Mucosa of descending colon (tissue), 3 donors: ENCODE results near the gene DDIT4. TPM values are rescaled to one million over a fixed set of nuclear protein-coding genes. Genes with fewer than 3 reads are reported as not detected.

Experiments used
- ATAC-seq: fragments of 200-7000 bp; cut with Tn5 transposase; one replicate; pipeline ENCODE4 v1.9.1; 2020; ENCODE audit warnings: mild to moderate bottlenecking, moderate library complexity
- DNase-seq, 3 donors: peaks; one replicate each; pipeline ENCODE4 v3.0.0-alpha.2; 2020
- H3K36me3 ChIP-seq: fragments of 200-600 bp; one replicate; pipeline ENCODE4 v1.8.0; 2021; ENCODE audit warnings: low read depth, mild to moderate bottlenecking
- H3K4me1 ChIP-seq: fragments of 200-600 bp; one replicate; pipeline ENCODE4 v1.8.0; 2021; ENCODE audit warnings: low read depth, mild to moderate bottlenecking
- H3K4me3 ChIP-seq: fragments of 200-600 bp; one replicate; pipeline ENCODE4 v1.8.0; 2021; ENCODE audit warnings: mild to moderate bottlenecking
- H3K9me3 ChIP-seq: fragments of 200-600 bp; one replicate; pipeline ENCODE4 v1.8.0; 2021; ENCODE audit warnings: mild to moderate bottlenecking
- CTCF ChIP-seq: fragments of 200-600 bp; IDR thresholded peaks from one replicate; pipeline ENCODE4 v1.8.0; 2022; ENCODE audit warnings: antibody characterized with exemption, mild to moderate bottlenecking
- intact Hi-C, 2 donors: fragments of 100-400 bp; cut with DNase I in 1 of 2; cut with micrococcal nuclease in 1 of 2; formaldehyde crosslinking; loops; one replicate each; pipeline versions ENCODE4 v1.11.0 to v1.11.1; 2022; cut with DNase I, micrococcal nuclease
- total RNA-seq, 3 donors: library from RNA; stranded (reverse); fragmentation: NEBNext Ultra II Directional in 2 of 3; extraction: Animal tissue kit (Norgen Biotek cat#: 25700) in 2 of 3; gene quantifications; one replicate each; pipeline versions ENCODE4 v1.2.1 to v1.2.4, GENCODE V29; 2021 to 2023
- donor health status: DM: no; HTN: no; CAD: no; lungs with moderate emphysema.
- donor health status: DM: no; HTN: no; CAD: no.
- donor health status: DM: no; HTN: yes; CAD: no.

Gene DDIT4
- total RNA-seq, 3 donors from 2014 or later: 32.9 to 142 (median 49.6) TPM

- no peaks in the 10 kb centered on the region for H3K9me3 ChIP-seq
- ATAC-seq (no peak), DNase-seq (no peak)
- intact Hi-C loops: loop anchor here in 1 of 2 donors (10.0 kb wide), 1 partner anchor 105 kb away; no protein-coding TSS in a partner anchor
- no peaks in the 10 kb centered on the region for H3K4me1 ChIP-seq
- no peaks in the 10 kb centered on the region for H3K36me3 ChIP-seq
- no peak for TF ChIP-seq CTCF
- no peak overlapping the region for H3K4me3 ChIP-seq
These were observed 44.2 kb upstream of the DDIT4 start for GRCh38 chr10:72229261-72230251.

GRCh38 chr10:72233621-72234020 is 40.1 kb upstream of the DDIT4 start:
- intact Hi-C loops: loop anchor here in 1 of 2 donors (10.0 kb wide), 1 partner anchor 101 kb away; no protein-coding TSS in a partner anchor
- no peak for DNase-seq
- Histone ChIP-seq H3K4me1 (no peaks in the 10 kb centered on the region), H3K9me3 (no peaks in the 10 kb centered on the region), H3K36me3 (no peaks in the 10 kb centered on the region), H3K4me3 (no peak overlapping the region)
- TF ChIP-seq CTCF: no peak
- no peak for ATAC-seq

- H3K4me3 ChIP-seq: no peak overlapping the region
- DNase-seq: peak in 1 of 3 donors; percentile 14
- H3K36me3 ChIP-seq: no peaks in the 10 kb centered on the region
- peak; percentile 36 for ATAC-seq
- intact Hi-C loops: loop anchor here in 1 of 2 donors (10.0 kb wide), 1 partner anchor 100 kb away; no protein-coding TSS in a partner anchor
- no peak for TF ChIP-seq CTCF
- no peaks in the 10 kb centered on the region for H3K9me3 ChIP-seq
- H3K4me1 ChIP-seq: no peaks in the 10 kb centered on the region
These were observed 39.1 kb upstream of the DDIT4 start for GRCh38 chr10:72234560-72235095.

GRCh38 chr10:72235544-72236279 is 38.0 kb upstream of the DDIT4 start:
- H3K36me3 ChIP-seq: no peaks in the 10 kb centered on the region
- H3K4me1 ChIP-seq: no peaks in the 10 kb centered on the region
- no peaks in the 10 kb centered on the region for H3K9me3 ChIP-seq
- ATAC-seq (no peak), DNase-seq (no peak)
- intact Hi-C loops: loop anchor here in 1 of 2 donors (10.0 kb wide), 1 partner anchor 99 kb away; no protein-coding TSS in a partner anchor
- TF ChIP-seq CTCF: no peak
- H3K4me3 ChIP-seq: no peak overlapping the region
